ENCODE data around the gene ACTG1. TPM values are rescaled to one million over a fixed set of nuclear protein-coding genes. Genes with fewer than 3 reads are reported as not detected.

The ACTG1 gene
- total RNA-seq, 1 experiment from 2014 or later = 1,461 TPM

- TF ChIP-seq, protein P1, sequence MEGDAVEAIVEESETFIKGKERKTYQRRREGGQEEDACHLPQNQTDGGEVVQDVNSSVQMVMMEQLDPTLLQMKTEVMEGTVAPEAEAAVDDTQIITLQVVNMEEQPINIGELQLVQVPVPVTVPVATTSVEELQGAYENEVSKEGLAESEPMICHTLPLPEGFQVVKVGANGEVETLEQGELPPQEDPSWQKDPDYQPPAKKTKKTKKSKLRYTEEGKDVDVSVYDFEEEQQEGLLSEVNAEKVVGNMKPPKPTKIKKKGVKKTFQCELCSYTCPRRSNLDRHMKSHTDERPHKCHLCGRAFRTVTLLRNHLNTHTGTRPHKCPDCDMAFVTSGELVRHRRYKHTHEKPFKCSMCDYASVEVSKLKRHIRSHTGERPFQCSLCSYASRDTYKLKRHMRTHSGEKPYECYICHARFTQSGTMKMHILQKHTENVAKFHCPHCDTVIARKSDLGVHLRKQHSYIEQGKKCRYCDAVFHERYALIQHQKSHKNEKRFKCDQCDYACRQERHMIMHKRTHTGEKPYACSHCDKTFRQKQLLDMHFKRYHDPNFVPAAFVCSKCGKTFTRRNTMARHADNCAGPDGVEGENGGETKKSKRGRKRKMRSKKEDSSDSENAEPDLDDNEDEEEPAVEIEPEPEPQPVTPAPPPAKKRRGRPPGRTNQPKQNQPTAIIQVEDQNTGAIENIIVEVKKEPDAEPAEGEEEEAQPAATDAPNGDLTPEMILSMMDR (IDR thresholded peaks at IDR 0.05; ENCODE audit: unreplicated experiment) = no peak
- DNase-seq (ENCODE audit: unreplicated experiment) = no peak
- Mint-ChIP-seq H3K27ac (ENCODE audit: low read depth, unreplicated experiment) (no peak overlapping the region), H3K4me1 (ENCODE audit: insufficient read depth, unreplicated experiment) (peaks cover 4% of the 10 kb centered on the region), H3K36me3 (ENCODE audit: insufficient read depth, unreplicated experiment) (peaks cover 21% of the 10 kb centered on the region), H3K9me3 (ENCODE audit: unreplicated experiment) (no peaks in the 10 kb centered on the region), H3K27me3 (ENCODE audit: insufficient read depth, unreplicated experiment) (no peaks in the 10 kb centered on the region), H3K4me3 (ENCODE audit: unreplicated experiment) (peak overlapping the region; percentile 92)
- ChIA-PET CTCF (no interaction called here), POLR2A (interaction anchor here (0.6 kb wide), 1 partner anchor 368 kb away, joined by 3 read pairs; no protein-coding TSS in a partner anchor)
- intact Hi-C loops (cut with micrococcal nuclease) = no loop called here
- no TSS peak for BruUV-seq (replicated peaks)
Measured at GRCh38 chr17:81516439-81516838, 3.8 kb upstream of the ACTG1 start.

DNA sequence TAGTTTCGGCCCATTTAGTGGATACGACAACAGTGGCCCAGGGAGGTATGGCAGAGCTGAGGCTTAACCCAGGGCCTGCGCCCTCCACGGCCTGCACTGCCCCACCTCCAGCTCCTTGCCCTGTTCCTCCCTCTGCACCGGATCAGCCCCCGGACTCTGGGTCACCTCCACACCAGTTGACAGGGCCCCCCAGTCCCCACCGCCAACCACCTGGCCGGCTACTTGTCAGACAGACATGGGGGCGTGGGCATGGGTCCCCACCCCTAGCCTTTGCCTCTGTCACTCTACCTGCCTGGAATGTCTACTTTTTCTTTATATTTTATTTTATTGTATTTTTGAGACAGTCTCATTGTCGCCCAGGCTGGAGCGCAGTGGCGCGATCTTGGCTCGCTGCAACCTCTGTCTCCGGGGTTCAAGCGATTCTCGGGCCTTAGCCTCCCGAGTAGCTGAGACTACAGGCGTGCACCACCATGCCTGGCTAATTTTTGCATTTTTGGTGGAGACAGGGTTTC, 3.0 kb upstream of the ACTG1 start:
- Mint-ChIP-seq H3K36me3 (ENCODE audit: insufficient read depth, unreplicated experiment) (peaks cover 30% of the 10 kb centered on the region), H3K9me3 (ENCODE audit: unreplicated experiment) (no peaks in the 10 kb centered on the region), H3K27ac (ENCODE audit: low read depth, unreplicated experiment) (peak overlapping the region; percentile 82), H3K4me3 (ENCODE audit: unreplicated experiment) (peak overlapping the region; percentile 92), H3K4me1 (ENCODE audit: insufficient read depth, unreplicated experiment) (peaks cover 8% of the 10 kb centered on the region), H3K27me3 (ENCODE audit: insufficient read depth, unreplicated experiment) (no peaks in the 10 kb centered on the region)
- TF ChIP-seq, protein P1 (IDR thresholded peaks at IDR 0.05; ENCODE audit: unreplicated experiment) = no peak
- CTCF ChIA-PET = interaction anchor here (0.5 kb wide), 1 partner anchor 62 kb away, joined by 3 read pairs; no protein-coding TSS in a partner anchor
- no TSS peak for BruUV-seq (replicated peaks)
- POLR2A ChIA-PET = interaction anchor here (0.6 to 1.9 kb wide), 7 partner anchors 37 to 367 kb away, joined by 3 to 25 read pairs (median 4); partner anchors contain the start of genes ARL16, BAHCC1, FAAP100 and HGS
- no peak for DNase-seq (ENCODE audit: unreplicated experiment)
- intact Hi-C loops (cut with micrococcal nuclease) = no loop called here

- Mint-ChIP-seq H3K27me3 (ENCODE audit: insufficient read depth, unreplicated experiment) (no peaks in the 10 kb centered on the region), H3K27ac (ENCODE audit: low read depth, unreplicated experiment) (peak overlapping the region; percentile 89), H3K9me3 (ENCODE audit: unreplicated experiment) (no peaks in the 10 kb centered on the region), H3K36me3 (ENCODE audit: insufficient read depth, unreplicated experiment) (peaks cover 36% of the 10 kb centered on the region), H3K4me1 (ENCODE audit: insufficient read depth, unreplicated experiment) (peaks cover 13% of the 10 kb centered on the region), H3K4me3 (ENCODE audit: unreplicated experiment) (peak overlapping the region; percentile 92)
- BruUV-seq (replicated peaks) = no TSS peak
- ChIA-PET POLR2A (interaction anchor here (0.6 to 9.4 kb wide), 9 partner anchors 8 to 169 kb away, joined by 3 to 169 read pairs (median 4); partner anchors contain the start of genes ARL16, BAHCC1, FAAP100 and HGS), CTCF (interaction anchor here (0.5 to 0.6 kb wide), 2 partner anchors 63 to 87 kb away, joined by 3 read pairs; no protein-coding TSS in a partner anchor)
- TF ChIP-seq, protein P1 (IDR thresholded peaks at IDR 0.05; ENCODE audit: unreplicated experiment) = no peak
- intact Hi-C loops (cut with micrococcal nuclease) = no loop called here
- DNase-seq (ENCODE audit: unreplicated experiment) = peak; percentile 67
Measured at GRCh38 chr17:81514739-81515529, 2.3 kb upstream of the ACTG1 start.

DNA sequence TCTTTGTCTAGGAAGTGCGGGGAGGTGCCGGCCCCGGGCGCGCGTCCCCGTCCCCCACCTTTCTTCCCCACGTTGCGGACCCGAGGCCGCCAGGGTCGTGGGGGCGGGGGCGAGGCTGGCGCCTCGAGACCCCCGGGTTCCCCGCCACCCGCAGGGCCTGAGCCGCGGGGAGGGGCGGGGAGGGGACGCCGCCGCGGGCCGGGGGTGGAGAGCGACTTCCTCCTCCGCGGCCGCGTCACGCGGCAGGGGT, 1.8 kb upstream of the ACTG1 start:
- intact Hi-C loops (cut with micrococcal nuclease) = no loop called here
- BruUV-seq (replicated peaks) = no TSS peak
- Mint-ChIP-seq H3K4me1 (ENCODE audit: insufficient read depth, unreplicated experiment) (peaks cover 18% of the 10 kb centered on the region), H3K9me3 (ENCODE audit: unreplicated experiment) (no peaks in the 10 kb centered on the region), H3K27me3 (ENCODE audit: insufficient read depth, unreplicated experiment) (no peaks in the 10 kb centered on the region), H3K27ac (ENCODE audit: low read depth, unreplicated experiment) (peak overlapping the region; percentile 89), H3K36me3 (ENCODE audit: insufficient read depth, unreplicated experiment) (peaks cover 42% of the 10 kb centered on the region), H3K4me3 (ENCODE audit: unreplicated experiment) (peak overlapping the region; percentile 92)
- CTCF ChIA-PET = interaction anchor here (0.6 kb wide), 1 partner anchor 88 kb away, joined by 3 read pairs; no protein-coding TSS in a partner anchor
- DNase-seq (ENCODE audit: unreplicated experiment) = no peak
- TF ChIP-seq, protein P1 (IDR thresholded peaks at IDR 0.05; ENCODE audit: unreplicated experiment) = no peak
- POLR2A ChIA-PET = interaction anchor here (0.6 to 9.4 kb wide), 9 partner anchors 9 to 275 kb away, joined by 3 to 169 read pairs (median 3); partner anchors contain the start of genes BAHCC1, FAAP100, NDUFAF8 and TEPSIN
